ENCODE measurements around the gene OGFOD3.

Gene OGFOD3

DNA sequence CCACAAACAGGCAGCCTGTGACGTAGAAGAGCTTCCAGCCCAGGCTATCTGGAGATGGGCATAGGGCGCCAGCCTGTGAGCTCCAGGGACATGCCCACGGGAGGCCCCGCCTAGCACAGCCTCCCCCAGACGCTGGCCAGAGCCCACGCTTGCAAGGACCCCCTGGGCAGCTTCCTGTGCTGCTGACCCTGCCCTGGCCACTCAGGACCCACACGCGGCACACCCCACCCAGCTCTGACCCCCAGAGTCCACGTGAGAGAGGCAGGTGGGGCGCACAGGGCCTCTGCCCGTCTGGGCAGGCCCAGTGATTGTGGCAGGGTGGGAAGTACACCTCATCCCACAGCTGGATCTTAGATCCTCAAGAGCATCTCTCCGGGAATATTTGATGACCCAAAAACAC is 28.3 kb upstream of the OGFOD3 start:
- DNase-seq (ENCODE audit: low spot score) = no peak

DNA sequence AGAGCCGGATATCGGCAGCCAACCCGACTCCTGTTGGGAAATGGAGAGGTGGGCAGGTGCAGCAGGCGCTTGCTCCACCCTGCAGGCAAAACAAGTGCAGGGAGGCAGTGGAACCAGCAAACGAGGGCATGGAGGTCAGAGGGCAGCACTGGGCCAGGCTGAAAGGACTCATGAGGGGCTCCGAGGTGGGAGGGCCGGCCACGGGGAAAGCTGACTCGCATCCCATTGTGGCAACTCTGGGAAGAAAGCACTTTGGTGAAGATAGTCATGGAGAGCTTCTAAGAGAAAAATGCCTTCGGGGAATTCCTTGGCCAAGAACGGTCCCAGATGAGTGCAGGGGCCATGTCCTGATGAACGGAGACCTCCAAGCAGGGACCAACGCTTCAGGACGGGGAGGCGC is 27.7 kb upstream of the OGFOD3 start:
- DNase-seq (ENCODE audit: low spot score) = no peak

DNA sequence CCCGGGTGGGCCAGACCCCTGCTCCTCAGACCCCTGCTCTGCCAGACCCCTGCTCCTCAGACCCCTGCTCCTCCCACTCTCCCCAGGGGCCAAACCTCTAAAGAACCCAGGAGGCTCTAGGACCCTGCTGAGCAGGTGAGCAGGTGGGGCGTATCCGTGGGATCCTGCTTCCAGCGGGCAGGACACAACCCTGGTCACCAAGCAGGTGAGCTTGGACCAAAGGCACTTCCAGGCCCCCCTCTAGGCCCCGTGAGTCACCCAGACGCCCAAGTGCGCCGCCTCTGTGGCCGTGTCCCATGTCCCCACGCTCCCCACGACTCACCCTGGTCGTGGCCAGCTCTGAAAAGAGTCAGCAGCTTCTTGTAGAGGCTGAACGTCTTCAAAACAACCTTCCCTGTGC is 27.2 kb upstream of the OGFOD3 start:
- no peak for DNase-seq (ENCODE audit: low spot score)

GRCh38 chr17:82444941-82445521 is 26.6 kb upstream of the OGFOD3 start:
- DNase-seq (ENCODE audit: low spot score) = no peak

DNA sequence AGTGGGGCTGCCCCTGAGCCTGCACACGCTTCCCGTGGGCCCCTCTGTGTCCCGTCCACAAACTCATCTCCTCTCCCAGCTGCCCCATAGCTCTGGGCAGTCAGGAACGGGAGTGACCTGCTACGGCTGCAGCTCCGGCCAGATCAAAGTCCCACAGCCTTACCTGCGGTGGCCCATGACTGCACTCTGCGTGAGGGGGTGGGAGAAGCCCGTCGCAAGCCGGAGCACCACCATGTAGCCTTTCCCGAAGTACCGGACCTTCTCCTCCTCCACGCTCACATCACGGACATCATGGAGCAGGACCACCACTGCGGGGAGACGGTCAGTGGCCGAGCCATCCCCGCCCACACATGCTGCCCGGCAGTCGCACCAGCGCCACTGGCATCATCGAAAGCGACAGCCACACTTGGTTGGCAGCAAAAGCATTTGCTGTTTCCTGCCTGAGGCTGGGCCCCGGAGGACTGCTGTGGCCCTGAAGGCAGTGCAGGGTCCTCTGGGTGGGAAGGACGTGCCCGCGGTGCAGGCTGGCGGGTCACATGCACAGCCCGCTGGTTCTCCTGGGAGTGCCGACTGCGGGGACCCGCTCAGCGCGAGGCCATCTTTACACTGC is 26.0 kb upstream of the OGFOD3 start:
- DNase-seq (ENCODE audit: low spot score) = no peak

- no peak for DNase-seq (ENCODE audit: low spot score)
Observed at GRCh38 chr17:82443465-82444283, 25.3 kb upstream of the OGFOD3 start.

GRCh38 chr17:82442643-82443464 is 24.5 kb upstream of the OGFOD3 start:
- DNase-seq (ENCODE audit: low spot score) = no peak

DNA sequence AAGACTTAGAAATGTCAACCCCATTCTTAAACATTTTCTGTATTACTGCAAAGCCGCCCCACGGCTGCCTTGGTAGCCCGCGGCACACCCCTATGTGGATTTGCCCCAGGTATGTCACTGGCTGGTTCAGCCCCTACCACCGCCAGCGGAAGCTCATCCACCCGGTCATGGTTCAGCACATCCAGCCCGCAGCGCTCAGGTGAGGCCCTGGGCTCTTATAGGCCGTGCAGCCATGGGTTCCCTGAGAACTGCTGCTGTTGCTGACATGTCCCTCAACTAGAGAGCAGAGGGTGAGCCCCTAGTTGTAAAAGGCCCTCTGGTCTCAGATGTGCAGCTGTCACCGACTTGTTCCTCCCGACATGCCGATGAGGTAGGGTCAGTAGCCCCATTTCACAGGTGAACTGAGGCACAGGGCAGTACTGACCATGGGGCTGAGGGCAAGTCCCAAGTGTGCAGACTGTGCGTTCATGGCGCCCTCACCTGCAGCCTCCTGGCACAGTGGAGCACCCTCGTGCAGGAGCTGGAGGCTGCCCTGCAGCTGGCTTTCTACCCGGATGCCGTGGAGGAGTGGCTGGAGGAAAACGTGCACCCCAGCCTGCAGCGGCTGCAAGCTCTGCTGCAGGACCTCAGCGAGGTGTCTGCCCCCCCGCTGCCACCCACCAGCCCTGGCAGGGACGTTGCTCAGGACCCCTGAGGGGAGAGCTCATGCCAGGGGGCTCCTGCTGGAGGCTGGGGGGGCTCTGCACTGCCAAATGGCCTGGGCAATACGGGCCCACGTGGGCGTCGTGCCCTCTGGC is 23.5 kb upstream of the OGFOD3 start:
- no peak for DNase-seq (ENCODE audit: low spot score)

DNA sequence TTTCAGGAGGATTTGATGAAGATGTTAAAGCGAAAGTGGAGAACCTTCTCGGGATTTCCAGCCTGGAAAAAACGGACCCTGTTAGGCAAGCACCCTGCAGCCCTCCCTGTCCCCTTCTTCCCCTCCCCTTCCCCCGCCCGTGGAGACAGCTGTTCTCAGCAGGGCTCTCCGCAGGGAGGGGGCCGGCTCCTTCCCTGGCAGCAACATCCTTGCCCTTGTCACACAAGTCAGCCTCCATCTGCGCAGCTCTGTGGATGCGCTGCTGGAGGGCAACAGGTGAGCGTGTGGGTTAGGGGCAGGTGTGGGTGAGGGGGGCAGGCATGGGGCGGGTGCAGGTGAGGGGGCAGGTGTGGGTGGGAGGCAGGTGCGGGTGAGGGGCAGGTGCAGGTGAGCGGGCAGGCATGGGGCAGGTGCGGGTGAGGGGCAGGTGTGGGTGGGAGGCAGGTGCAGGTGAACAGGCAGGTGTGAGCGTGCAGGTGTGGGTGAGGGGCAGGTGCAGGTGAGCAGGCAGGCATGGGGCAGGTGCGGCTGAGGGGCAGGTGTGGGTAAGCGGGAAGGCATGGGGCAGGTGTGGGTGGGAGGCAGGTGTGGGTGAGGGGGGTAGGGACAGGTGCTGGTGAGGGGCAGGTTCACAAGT is 22.7 kb upstream of the OGFOD3 start:
- no peak for DNase-seq (ENCODE audit: low spot score)

DNA sequence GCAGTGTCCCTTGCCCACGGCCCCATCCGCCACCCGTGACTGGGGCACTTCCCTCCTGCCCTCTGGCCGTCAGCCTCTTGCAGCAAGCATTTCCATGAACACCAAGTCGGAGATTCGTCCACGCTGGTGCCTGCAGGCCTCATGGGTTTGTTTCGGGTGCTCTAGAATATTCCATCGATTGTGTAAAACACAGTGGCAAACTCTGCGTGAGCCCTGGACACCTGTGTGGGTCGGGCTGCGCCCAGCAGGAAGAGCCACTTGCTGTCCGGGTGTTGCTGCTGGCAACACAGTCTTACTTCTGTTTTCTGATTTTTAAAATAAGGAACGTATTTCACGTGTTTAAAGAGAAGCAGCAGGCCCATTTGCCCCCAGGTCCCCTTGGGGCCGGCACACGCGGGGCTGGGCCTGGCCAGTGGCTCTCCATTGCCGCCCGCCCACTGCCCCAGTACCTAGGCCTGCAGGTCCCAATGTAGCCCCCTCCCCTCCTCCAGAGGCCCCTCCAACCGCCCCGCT is 22.1 kb upstream of the OGFOD3 start:
- no peak for DNase-seq (ENCODE audit: low spot score)

GRCh38 chr17:82439829-82440365 is 21.5 kb upstream of the OGFOD3 start:
- no peak for DNase-seq (ENCODE audit: low spot score)

DNA sequence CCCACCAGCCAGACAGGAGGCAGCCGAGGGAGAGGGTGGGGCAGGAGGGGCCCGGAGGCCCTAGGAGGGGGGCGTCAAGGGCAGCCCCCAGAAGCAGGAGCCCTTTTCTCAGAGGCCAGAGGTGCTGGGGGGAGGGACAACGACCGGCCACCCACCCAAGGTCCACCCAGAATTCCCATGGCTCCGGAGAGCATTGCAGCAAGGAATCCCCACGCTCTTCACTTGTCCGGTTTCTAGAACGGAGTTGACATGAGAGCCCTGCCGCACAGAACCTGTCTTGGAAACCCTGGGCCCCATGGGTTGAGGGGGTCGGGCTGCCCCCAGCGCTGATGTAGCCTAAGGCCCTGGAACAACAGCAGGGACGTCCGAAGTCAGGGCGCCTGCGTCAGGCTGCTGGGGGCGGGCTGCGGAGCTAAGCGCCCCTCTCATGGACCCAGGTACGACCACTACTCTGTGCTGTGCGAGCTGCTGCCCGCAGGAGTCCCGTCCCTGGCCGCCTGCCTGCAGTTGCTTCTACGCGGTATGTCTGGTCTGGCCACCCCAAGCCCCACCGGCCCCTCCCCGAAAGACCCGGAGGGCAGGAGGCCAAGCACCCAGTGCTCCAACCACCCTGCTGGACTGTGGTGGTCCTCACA is 20.9 kb upstream of the OGFOD3 start:
- DNase-seq (ENCODE audit: low spot score) = no peak

- no peak for DNase-seq (ENCODE audit: low spot score)
Observed at GRCh38 chr17:82438401-82439193, 20.2 kb upstream of the OGFOD3 start.

DNA sequence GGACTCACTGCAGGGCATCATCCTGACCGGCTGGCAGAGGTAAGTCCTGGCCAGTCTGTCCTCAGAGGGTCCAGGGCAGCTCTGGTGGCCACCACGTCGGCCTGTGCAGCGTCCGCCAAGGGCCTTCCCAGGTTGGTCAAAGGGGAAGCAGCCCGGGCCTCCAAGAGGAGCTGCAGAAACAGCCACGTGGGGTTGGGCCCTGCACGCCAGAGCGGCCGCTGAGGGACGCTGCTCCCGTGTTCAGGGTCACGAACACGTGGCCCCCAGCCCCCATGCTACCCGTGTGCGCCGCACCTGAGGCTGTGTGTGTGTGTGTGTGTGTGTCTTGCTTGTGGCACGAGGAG is 18.9 kb upstream of the OGFOD3 start:
- no peak for DNase-seq (ENCODE audit: low spot score)

DNA sequence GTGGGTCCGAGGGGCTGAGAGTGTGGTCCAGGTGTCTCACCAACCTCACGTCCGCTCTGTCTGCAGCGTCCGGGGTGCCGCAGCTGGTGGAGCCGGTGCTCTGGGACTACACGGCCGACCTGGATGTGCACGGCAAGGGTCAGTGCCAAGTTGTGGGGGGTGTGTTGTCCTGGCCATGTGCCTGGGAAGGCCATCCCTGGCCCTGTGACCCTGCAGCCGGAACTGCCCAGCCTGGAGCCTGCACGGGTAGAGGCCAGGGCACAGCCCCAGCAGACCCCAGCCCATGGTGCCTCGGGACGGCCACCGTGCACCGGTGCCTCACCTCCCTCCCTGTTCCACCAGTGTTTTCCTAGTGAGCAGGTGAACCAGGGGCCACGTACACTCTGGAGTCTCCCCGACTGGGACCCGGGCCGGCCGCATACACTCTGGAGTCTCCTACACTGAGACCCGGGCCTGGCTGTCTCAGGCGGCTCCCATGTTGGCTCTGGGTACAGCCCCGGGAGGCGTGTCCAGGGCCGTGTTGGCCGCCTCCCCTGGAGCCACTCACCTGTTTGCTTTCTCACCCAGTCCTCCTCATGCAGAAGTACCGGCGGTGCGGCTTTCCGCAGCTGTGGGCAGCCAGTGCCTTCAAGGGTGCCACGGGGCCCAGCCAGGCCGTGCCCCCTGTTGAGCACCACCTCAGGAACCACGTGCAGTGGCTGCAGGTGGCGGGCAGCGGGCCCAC is 18.4 kb upstream of the OGFOD3 start:
- DNase-seq (ENCODE audit: low spot score) = no peak

DNA sequence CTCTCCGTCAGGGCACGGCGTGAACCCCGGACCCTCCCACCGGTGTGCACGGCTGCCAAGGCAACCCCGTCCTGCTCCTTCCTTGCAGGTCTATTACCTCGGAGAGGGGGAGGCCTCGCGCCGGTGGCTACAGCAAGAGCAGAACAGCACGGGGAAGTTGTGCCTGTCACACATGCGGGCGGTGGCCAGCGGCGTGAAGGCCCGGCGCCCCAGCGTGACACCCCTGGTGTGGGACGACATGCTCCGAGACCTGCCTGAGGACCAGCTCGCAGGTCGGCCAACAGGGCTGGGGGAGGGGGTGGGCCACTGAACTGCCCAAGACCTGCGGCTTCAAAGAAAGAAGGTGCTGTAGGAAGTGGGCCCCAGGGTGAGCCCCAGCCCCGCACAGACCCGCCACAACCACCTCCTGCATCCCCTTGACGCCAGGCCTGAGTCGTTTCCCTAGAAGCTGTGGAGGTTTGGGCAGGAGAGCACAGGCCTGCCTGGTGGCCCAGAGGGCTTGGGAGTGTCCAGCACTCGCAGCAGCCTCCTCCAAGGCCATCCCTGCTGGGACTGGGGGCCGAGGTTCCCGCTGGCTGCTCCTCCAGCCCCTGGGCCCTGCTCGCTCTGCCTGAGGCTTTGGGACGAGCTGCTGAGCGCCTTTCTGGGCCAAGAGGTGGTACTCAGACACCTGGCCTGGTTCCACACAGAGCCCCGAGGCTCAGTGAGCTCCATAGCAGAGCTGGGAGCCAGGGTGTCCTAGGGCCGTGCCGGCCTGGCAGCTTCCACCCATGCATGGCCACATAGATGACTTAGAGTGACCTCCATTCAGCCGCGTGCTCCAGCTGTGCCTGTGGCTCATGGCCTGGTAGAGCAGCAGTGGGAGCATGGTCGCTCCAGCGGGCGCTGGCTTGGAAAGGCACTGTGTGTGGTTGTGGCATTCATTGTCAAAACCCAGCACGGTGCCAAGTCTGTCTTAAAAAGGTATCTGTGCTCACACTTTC is 17.5 kb upstream of the OGFOD3 start:
- no peak for DNase-seq (ENCODE audit: low spot score)

DNA sequence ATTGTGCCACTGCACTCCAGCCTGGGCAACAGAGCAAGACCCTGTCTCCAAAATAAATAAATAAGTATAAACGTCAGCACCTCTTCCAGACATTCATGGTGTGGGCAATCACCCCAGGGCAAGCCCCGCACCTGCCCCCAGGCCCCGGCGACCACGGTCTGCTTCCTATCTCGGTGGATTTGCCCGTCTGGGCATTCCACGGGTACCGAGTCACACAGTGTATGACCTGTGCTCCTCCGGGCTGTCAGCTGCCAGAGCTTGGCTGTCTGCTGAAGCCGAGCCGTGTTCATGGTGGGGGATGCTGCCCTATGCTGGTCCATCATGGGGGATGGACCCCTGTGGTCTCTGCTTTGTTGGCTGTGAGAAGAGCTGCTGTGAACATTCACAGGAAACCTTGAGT is 16.7 kb upstream of the OGFOD3 start:
- DNase-seq (ENCODE audit: low spot score) = no peak

DNA sequence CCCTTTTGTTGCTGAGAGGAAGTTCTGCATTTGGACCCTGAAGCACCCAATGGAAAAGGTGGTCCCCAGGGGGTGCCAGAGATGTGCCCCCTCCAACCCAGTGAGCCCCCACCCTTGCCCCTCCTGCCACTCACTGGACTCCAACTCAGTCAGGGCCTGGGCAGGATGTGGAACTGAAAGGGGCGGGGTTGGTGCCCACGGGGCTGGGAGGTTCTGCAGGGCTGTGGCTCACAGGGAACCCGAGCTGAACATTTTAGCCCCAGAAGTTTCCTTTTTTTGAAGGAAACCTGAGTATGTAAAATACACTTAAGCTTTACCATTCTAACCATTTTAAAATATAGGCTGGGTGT is 15.8 kb upstream of the OGFOD3 start:
- DNase-seq (ENCODE audit: low spot score) = no peak

All from SW480 (cell line).